Right lobe of liver (tissue), 6 donors: ENCODE measurements around the gene PRDM16. TPM values are rescaled to one million over a fixed set of nuclear protein-coding genes. Genes with fewer than 3 reads are reported as not detected.

Experiments
- ATAC-seq, 4 donors: fragments of 200-7000 bp; cut with Tn5 transposase; one replicate each; pipeline ENCODE4 v1.9.1; 2020; ENCODE audit warnings: mild to moderate bottlenecking in 4 of 4, moderate library complexity in 4 of 4
- DNase-seq, 3 donors: peaks; one replicate each; pipeline ENCODE4 v3.0.0-alpha.2; 2020
- H3K27ac ChIP-seq, 3 donors: fragments of 200-600 bp; one replicate each; pipeline ENCODE4 v1.8.0; 2022
- H3K27me3 ChIP-seq, 2 donors: fragments of 200-600 bp; one replicate each; pipeline ENCODE4 v1.8.0; 2022
- H3K36me3 ChIP-seq, 4 donors: fragments of 200-600 bp; sonication (generic) in 1 of 4; one replicate each; pipeline versions ENCODE4 v1.5.1 to v1.8.0; 2017 to 2022; ENCODE audit warnings: control low read depth in 1 of 4
- H3K4me1 ChIP-seq, 4 donors: fragments of 200-600 bp; sonication (generic) in 1 of 4; one replicate each; pipeline versions ENCODE4 v1.5.1 to v1.8.0; 2017 to 2022; ENCODE audit warnings: control low read depth in 1 of 4
- H3K4me3 ChIP-seq, 3 donors: fragments of 200-600 bp; one replicate each; pipeline ENCODE4 v1.8.0; 2022
- H3K9me3 ChIP-seq, 4 donors: fragments of 200-600 bp; sonication (generic) in 1 of 4; one replicate each; pipeline versions ENCODE4 v1.5.1 to v1.8.0; 2017 to 2022; ENCODE audit warnings: control low read depth in 1 of 4
- POLR2A ChIP-seq: fragments of 450-650 bp; IDR thresholded peaks from one replicate; pipeline ENCODE4 v1.6.1; 2017; ENCODE audit warnings: antibody characterized with exemption, mild to moderate bottlenecking
- WGBS: methylation state at CpG from one replicate; pipeline ENCODE4 v1.1.6; 2018; ENCODE audit warnings: low coverage, low lambda C conversion rate; ENCODE audit not compliant: insufficient coverage; ENCODE audit errors: missing lambda C conversion rate; 5-methylcytosine and 5-hydroxymethylcytosine counted together
- intact Hi-C, 2 donors: fragments of 100-400 bp; cut with DNase I; formaldehyde crosslinking; loops; one replicate each; pipeline versions ENCODE4 v1.11.2 to v1.14.1; 2022
- total RNA-seq, 6 experiments: library from RNA; depleted of rRNA in 2 of 6; stranded (reverse); fragments of >200 nt in 2 of 6; fragmentation: NEBNext Ultra II Directional in 3 of 6; extraction: Animal tissue kit (Norgen Biotek cat#: 25700) in 3 of 6; gene quantifications; one replicate each; pipeline versions ENCODE4 v1.1.0 to v1.2.4, GENCODE V29; 2016 to 2023
- TF ChIP-seq, protein P1 (sequence below), 4 donors: fragments of 200-600 bp in 3 of 4; fragments of 450-650 bp in 1 of 4; IDR thresholded peaks; one replicate each; pipeline versions ENCODE4 v1.5.1 to v1.8.0; 2016 to 2022; ENCODE audit warnings: antibody characterized with exemption in 4 of 4, mild to moderate bottlenecking in 2 of 4
- donor health status: DM: no; HTN: yes; CAD: no.
- donor health status: DM: no; HTN: no; CAD: no.
- donor health status: DM: no; HTN: no; CAD: no.
- donor health status: DM: no; HTN: yes; CAD: no.
- donor health status: DM: no; HTN: yes; CAD: no.

PRDM16 gene
- total RNA-seq, 6 experiments from 2014 or later = 0.06 to 0.75 (median 0.28) TPM

GRCh38 chr1:3457910-3458883 is 389.2 kb downstream of the PRDM16 start:
- no peak overlapping the region for H3K4me3 ChIP-seq
- H3K27me3 ChIP-seq = no peaks in the 10 kb centered on the region
- H3K27ac ChIP-seq = no peak overlapping the region
- no peaks in the 10 kb centered on the region for H3K36me3 ChIP-seq
- intact Hi-C loops = no loop called here
- peak in 1 of 3 donors; percentile 21 for DNase-seq
- TF ChIP-seq, protein P1, sequence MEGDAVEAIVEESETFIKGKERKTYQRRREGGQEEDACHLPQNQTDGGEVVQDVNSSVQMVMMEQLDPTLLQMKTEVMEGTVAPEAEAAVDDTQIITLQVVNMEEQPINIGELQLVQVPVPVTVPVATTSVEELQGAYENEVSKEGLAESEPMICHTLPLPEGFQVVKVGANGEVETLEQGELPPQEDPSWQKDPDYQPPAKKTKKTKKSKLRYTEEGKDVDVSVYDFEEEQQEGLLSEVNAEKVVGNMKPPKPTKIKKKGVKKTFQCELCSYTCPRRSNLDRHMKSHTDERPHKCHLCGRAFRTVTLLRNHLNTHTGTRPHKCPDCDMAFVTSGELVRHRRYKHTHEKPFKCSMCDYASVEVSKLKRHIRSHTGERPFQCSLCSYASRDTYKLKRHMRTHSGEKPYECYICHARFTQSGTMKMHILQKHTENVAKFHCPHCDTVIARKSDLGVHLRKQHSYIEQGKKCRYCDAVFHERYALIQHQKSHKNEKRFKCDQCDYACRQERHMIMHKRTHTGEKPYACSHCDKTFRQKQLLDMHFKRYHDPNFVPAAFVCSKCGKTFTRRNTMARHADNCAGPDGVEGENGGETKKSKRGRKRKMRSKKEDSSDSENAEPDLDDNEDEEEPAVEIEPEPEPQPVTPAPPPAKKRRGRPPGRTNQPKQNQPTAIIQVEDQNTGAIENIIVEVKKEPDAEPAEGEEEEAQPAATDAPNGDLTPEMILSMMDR (IDR thresholded peaks at IDR 0.05) = no peak
- no peak for TF ChIP-seq POLR2A
- peaks cover 0 to 20% (median 3%) of the 10 kb centered on the region in 4 donors for H3K4me1 ChIP-seq
- no peaks in the 10 kb centered on the region for H3K9me3 ChIP-seq
- ATAC-seq = no peak
- 22% methylated on average over 4 of the region's 18 CpGs for WGBS

GRCh38 chr1:3459051-3459908 is 390.3 kb downstream of the PRDM16 start:
- no peak for TF ChIP-seq POLR2A
- TF ChIP-seq, protein P1 (IDR thresholded peaks at IDR 0.05) = no peak
- ATAC-seq (no peak), DNase-seq (peak in 1 of 3 donors; percentile 16)
- 76% methylated on average over 10 of the region's 24 CpGs for WGBS
- intact Hi-C loops = no loop called here
- Histone ChIP-seq H3K4me1 (peaks cover 0 to 11% (median 0%) of the 10 kb centered on the region in 4 donors), H3K27me3 (no peaks in the 10 kb centered on the region), H3K9me3 (no peaks in the 10 kb centered on the region), H3K4me3 (no peak overlapping the region), H3K36me3 (no peaks in the 10 kb centered on the region), H3K27ac (peak overlapping the region in 2 of 3 donors; percentile 9 to 10)

GRCh38 chr1:3459940-3460671 is 391.1 kb downstream of the PRDM16 start:
- intact Hi-C loops = no loop called here
- H3K4me3 ChIP-seq = no peak overlapping the region
- peaks cover 0 to 11% (median 0%) of the 10 kb centered on the region in 4 donors for H3K4me1 ChIP-seq
- peak; percentile 88 to 94 (median 88) for ATAC-seq
- H3K27ac ChIP-seq = peak overlapping the region; percentile 9 to 11 (median 10)
- no peaks in the 10 kb centered on the region for H3K36me3 ChIP-seq
- no peaks in the 10 kb centered on the region for H3K9me3 ChIP-seq
- TF ChIP-seq POLR2A = no peak
- TF ChIP-seq, protein P1 (IDR thresholded peaks at IDR 0.05) = no peak
- DNase-seq = peak; percentile 79 to 89 (median 87)
- WGBS = 53% methylated on average over 8 of the region's 23 CpGs
- H3K27me3 ChIP-seq = no peaks in the 10 kb centered on the region

GRCh38 chr1:3460672-3461131 is 391.7 kb downstream of the PRDM16 start:
- Histone ChIP-seq H3K9me3 (no peaks in the 10 kb centered on the region), H3K27me3 (no peaks in the 10 kb centered on the region), H3K36me3 (no peaks in the 10 kb centered on the region), H3K27ac (peak overlapping the region; percentile 9 to 11 (median 10)), H3K4me3 (no peak overlapping the region), H3K4me1 (peaks cover 0 to 11% (median 0%) of the 10 kb centered on the region in 4 donors)
- TF ChIP-seq, protein P1 (IDR thresholded peaks at IDR 0.05) = no peak
- TF ChIP-seq POLR2A = no peak
- intact Hi-C loops = no loop called here
- peak in 1 of 3 donors; percentile 23 for DNase-seq
- 74% methylated on average over 4 of the region's 14 CpGs for WGBS
- ATAC-seq = peak; percentile 5 to 35 (median 12)
